CD14-positive monocyte (primary cell): Measurements from ENCODE around the gene GCK. TPM values are rescaled to one million over a fixed set of nuclear protein-coding genes. Genes with fewer than 3 reads are reported as not detected.

Experiments used
- DNase-seq, 3 donors: peaks; one replicate each; pipeline ENCODE4 v3.0.0-alpha.2; 2011 to 2022
- H2AFZ ChIP-seq: 2 replicates; pipeline ENCODE4 v1.6.0; 2012; ENCODE audit warnings: mild to moderate bottlenecking, low read depth, low read length, inconsistent platforms; ENCODE audit not compliant: insufficient read depth, poor library complexity, severe bottlenecking
- H3K27ac ChIP-seq, 2 donors: 1 replicate in 1 of 2; 2 replicates in 1 of 2; pipeline ENCODE4 v1.5.1; 2012 to 2013; ENCODE audit warnings: low read length in 2 of 2, control low read depth in 1 of 2, inconsistent platforms in 1 of 2, low read depth in 1 of 2, mild to moderate bottlenecking in 1 of 2
- H3K27me3 ChIP-seq, 2 donors: one replicate each; pipeline versions ENCODE4 v1.6.0 to v1.6.1; 2011 to 2013; ENCODE audit warnings: low read length in 2 of 2; ENCODE audit not compliant: control insufficient read depth in 2 of 2, insufficient read depth in 2 of 2
- H3K36me3 ChIP-seq, 2 donors: replicated peaks in 1 of 2; 1 replicate in 1 of 2; 2 replicates in 1 of 2; pipeline versions ENCODE4 v1.5.1 to v1.6.1; 2012 to 2013; ENCODE audit warnings: low read length in 2 of 2, control low read depth in 1 of 2, inconsistent platforms in 1 of 2, mild to moderate bottlenecking in 1 of 2; ENCODE audit not compliant: insufficient read depth in 2 of 2, control insufficient read depth in 1 of 2
- H3K4me1 ChIP-seq, 2 donors: 1 replicate in 1 of 2; 2 replicates in 1 of 2; pipeline versions ENCODE4 v1.5.1 to v1.6.1; 2012 to 2013; ENCODE audit warnings: low read length in 2 of 2, control low read depth in 1 of 2, inconsistent platforms in 1 of 2, mild to moderate bottlenecking in 1 of 2, moderate library complexity in 1 of 2; ENCODE audit not compliant: insufficient read depth in 2 of 2, control insufficient read depth in 1 of 2
- H3K4me2 ChIP-seq: replicated peaks from 2 replicates; pipeline ENCODE3; 2012; ENCODE audit warnings: low read length, moderate library complexity, mild to moderate bottlenecking; ENCODE audit not compliant: poor library complexity, severe bottlenecking; ENCODE audit errors: extremely low read depth
- H3K4me3 ChIP-seq, 3 experiments: fragments of 200-600 bp in 1 of 3; sonication (generic) in 1 of 3; replicated peaks in 1 of 3; 1 replicate in 2 of 3; 2 replicates in 1 of 3; pipeline ENCODE4 v1.5.1; 2011 to 2013; ENCODE audit warnings: low read length in 3 of 3, mild to moderate bottlenecking in 3 of 3, control low read depth in 2 of 3, low read depth in 2 of 3, inconsistent platforms in 1 of 3, moderate library complexity in 1 of 3
- H3K79me2 ChIP-seq: 2 replicates; pipeline ENCODE4 v1.6.0; 2012; ENCODE audit warnings: mild to moderate bottlenecking, control low read depth, inconsistent platforms, low read length, moderate library complexity; ENCODE audit not compliant: insufficient read depth
- H3K9ac ChIP-seq: 2 replicates; pipeline ENCODE4 v1.6.0; 2017; ENCODE audit warnings: low read length, mild to moderate bottlenecking; ENCODE audit not compliant: insufficient read depth, poor library complexity, severe bottlenecking
- H3K9me3 ChIP-seq, 2 donors: replicated peaks in 1 of 2; 1 replicate in 1 of 2; 2 replicates in 1 of 2; pipeline versions ENCODE4 v1.5.1 to v1.6.1; 2012 to 2013; ENCODE audit warnings: low read length in 2 of 2, control low read depth in 1 of 2; ENCODE audit not compliant: control insufficient read depth in 1 of 2, insufficient read depth in 1 of 2
- H4K20me1 ChIP-seq: 2 replicates; pipeline ENCODE4 v1.6.0; 2012; ENCODE audit warnings: mild to moderate bottlenecking, low read length, control low read depth, moderate library complexity; ENCODE audit not compliant: insufficient read depth
- H3K27ac Mint-ChIP-seq, 7 donors: one replicate each; pipeline ENCODE4 v1.8.0; 2020; ENCODE audit warnings: mild to moderate bottlenecking in 7 of 7, mixed read lengths in 7 of 7, moderate library complexity in 6 of 7, inconsistent platforms in 2 of 7
- H3K27me3 Mint-ChIP-seq, 3 donors: one replicate each; pipeline ENCODE4 v1.8.0; 2021 to 2022; ENCODE audit warnings: low read depth in 3 of 3, mild to moderate bottlenecking in 3 of 3, mixed read lengths in 3 of 3, moderate library complexity in 3 of 3, inconsistent platforms in 1 of 3
- H3K36me3 Mint-ChIP-seq, 2 donors: one replicate each; pipeline ENCODE4 v1.8.0; 2020; ENCODE audit warnings: mixed read lengths in 2 of 2, inconsistent platforms in 1 of 2, mild to moderate bottlenecking in 1 of 2
- H3K4me1 Mint-ChIP-seq: one replicate; pipeline ENCODE4 v1.8.0; 2020; ENCODE audit warnings: mild to moderate bottlenecking, mixed read lengths
- H3K4me3 Mint-ChIP-seq, 2 donors: one replicate each; pipeline ENCODE4 v1.8.0; 2020; ENCODE audit warnings: mild to moderate bottlenecking in 2 of 2, mixed read lengths in 2 of 2, moderate library complexity in 1 of 2
- H3K9me3 Mint-ChIP-seq, 7 donors: one replicate each; pipeline ENCODE4 v1.8.0; 2020 to 2022; ENCODE audit warnings: mixed read lengths in 7 of 7, mild to moderate bottlenecking in 6 of 7, moderate library complexity in 6 of 7, inconsistent platforms in 2 of 7
- WGBS: methylation state at CpG from one replicate; pipeline ENCODE4 v1.1.5; 2013; ENCODE audit warnings: missing lambda C conversion rate; ENCODE audit not compliant: insufficient coverage; 5-methylcytosine and 5-hydroxymethylcytosine counted together
- intact Hi-C, 2 donors: fragments of 100-400 bp; cut with micrococcal nuclease; formaldehyde crosslinking; loops; one replicate each; pipeline versions ENCODE4 v1.15.0 to v1.15.1; 2023
- polyA plus RNA-seq, 3 donors: library from polyadenylated mRNA; depleted of rRNA in 1 of 3; unstranded in 2 of 3; stranded (reverse) in 1 of 3; fragments of 300-500 nt in 2 of 3; fragments of >200 nt in 1 of 3; fragmentation: Illumina TruSeq in 2 of 3; gene quantifications; 1 replicate in 2 of 3; 2 replicates in 1 of 3; pipeline ENCODE4 v1.2.3, GENCODE V29; 2012 to 2021
- TF ChIP-seq, protein P1 (sequence below): fragments of 200-600 bp; IDR thresholded peaks from one replicate; pipeline ENCODE4 v1.8.0; 2022; ENCODE audit warnings: antibody characterized with exemption, mild to moderate bottlenecking

GCK gene
- polyA plus RNA-seq, 3 donors = not detected

DNA sequence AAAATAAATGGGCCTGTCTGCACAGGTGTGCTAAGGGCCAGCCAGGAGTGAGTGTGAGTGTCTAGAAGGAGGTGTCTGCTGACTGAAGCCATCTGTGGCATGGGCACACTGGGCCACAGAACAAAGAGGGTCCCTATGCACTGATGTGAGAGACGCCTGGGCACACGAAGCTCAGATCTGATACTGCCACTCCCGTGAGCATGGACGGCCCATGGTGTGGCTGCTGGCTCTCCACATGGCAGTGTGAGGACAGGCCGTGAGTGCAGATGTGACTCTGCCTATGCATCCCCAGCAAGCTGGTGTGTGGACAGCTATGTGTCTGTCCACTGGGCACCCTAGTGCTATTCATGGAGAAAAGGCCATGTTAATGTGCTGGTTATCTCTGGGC lies 35.3 kb downstream of the GCK start:
- no peaks in the 10 kb centered on the region for H3K27me3 ChIP-seq
- H3K4me2 ChIP-seq = no peak overlapping the region
- no peak for DNase-seq
- intact Hi-C loops = no loop called here
- Mint-ChIP-seq H3K27ac (peak overlapping the region in 1 of 7 donors; percentile 24), H3K4me3 (no peak overlapping the region), H3K36me3 (no peaks in the 10 kb centered on the region), H3K27me3 (peaks cover 0 to 2% (median 0%) of the 10 kb centered on the region in 3 donors), H3K9me3 (no peaks in the 10 kb centered on the region), H3K4me1 (no peaks in the 10 kb centered on the region)
- no peaks in the 10 kb centered on the region for H3K4me1 ChIP-seq
- no peaks in the 10 kb centered on the region for H3K36me3 ChIP-seq
- H3K4me3 ChIP-seq = no peak overlapping the region
- no peak overlapping the region for H2AFZ ChIP-seq
- no peak overlapping the region for H3K27ac ChIP-seq
- H4K20me1 ChIP-seq = no peaks in the 10 kb centered on the region
- TF ChIP-seq, protein P1, sequence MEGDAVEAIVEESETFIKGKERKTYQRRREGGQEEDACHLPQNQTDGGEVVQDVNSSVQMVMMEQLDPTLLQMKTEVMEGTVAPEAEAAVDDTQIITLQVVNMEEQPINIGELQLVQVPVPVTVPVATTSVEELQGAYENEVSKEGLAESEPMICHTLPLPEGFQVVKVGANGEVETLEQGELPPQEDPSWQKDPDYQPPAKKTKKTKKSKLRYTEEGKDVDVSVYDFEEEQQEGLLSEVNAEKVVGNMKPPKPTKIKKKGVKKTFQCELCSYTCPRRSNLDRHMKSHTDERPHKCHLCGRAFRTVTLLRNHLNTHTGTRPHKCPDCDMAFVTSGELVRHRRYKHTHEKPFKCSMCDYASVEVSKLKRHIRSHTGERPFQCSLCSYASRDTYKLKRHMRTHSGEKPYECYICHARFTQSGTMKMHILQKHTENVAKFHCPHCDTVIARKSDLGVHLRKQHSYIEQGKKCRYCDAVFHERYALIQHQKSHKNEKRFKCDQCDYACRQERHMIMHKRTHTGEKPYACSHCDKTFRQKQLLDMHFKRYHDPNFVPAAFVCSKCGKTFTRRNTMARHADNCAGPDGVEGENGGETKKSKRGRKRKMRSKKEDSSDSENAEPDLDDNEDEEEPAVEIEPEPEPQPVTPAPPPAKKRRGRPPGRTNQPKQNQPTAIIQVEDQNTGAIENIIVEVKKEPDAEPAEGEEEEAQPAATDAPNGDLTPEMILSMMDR = no peak
- no peaks in the 10 kb centered on the region for H3K79me2 ChIP-seq
- H3K9ac ChIP-seq = no peak overlapping the region
- no peaks in the 10 kb centered on the region for H3K9me3 ChIP-seq
- WGBS = 95% methylated on average over 5 of the region's 5 CpGs

DNA sequence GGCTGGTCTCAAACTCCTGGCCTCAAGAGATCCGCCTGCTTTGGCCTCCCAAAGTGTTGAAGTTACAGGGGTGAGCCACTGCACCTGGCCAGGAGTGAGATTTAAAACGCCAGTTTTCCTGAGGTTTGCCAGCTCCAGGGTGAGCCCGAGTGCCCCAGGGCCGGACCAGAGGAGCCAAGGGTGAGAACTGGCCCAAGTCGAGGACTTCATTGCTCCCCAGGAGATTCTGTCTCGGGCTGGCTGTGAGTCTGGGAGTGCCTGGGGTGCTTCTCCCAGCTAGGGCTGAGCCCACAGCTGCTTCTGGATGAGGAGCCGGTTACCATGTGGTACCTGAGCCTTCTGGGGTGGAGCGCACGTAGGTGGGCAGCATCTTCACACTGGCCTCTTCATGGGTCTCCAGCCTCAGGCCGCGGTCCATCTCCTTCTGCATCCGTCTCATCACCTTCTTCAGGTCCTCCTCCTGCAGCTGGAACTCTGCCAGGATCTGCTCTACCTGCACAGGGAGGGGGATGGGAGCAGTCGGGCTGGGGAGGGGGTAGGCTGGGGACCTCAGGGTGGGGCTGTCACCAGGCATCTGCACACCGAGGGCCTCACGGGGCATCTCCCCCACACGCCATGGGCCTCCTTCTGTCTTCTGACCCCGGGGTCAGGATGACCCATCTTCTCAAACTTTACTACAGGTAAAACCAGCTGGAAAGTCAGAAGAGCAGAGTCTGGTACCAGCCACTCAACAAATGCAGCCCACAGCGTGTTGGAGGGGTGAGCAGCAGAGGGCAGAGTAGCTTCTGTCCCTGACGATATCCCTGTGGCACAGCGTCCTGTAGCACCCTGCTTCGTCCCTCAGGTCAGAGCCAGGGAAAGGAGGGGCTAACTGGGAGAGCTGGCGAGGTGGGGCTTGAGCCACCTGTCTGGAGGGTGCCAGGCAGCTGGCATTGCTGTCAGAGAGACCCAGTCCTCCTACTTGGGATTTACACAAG lies 36.0 kb downstream of the GCK start:
- no peaks in the 10 kb centered on the region for H3K9me3 Mint-ChIP-seq
- Histone ChIP-seq H3K4me3 (no peak overlapping the region), H3K4me1 (no peaks in the 10 kb centered on the region), H3K9ac (no peak overlapping the region), H3K4me2 (no peak overlapping the region), H3K9me3 (no peaks in the 10 kb centered on the region), H3K79me2 (no peaks in the 10 kb centered on the region), H3K27me3 (no peaks in the 10 kb centered on the region), H4K20me1 (no peaks in the 10 kb centered on the region), H3K27ac (no peak overlapping the region), H3K36me3 (no peaks in the 10 kb centered on the region), H2AFZ (no peak overlapping the region)
- H3K36me3 Mint-ChIP-seq = no peaks in the 10 kb centered on the region
- H3K4me3 Mint-ChIP-seq = no peak overlapping the region
- peaks cover 0 to 2% (median under 1%) of the 10 kb centered on the region in 3 donors for H3K27me3 Mint-ChIP-seq
- H3K4me1 Mint-ChIP-seq = no peaks in the 10 kb centered on the region
- H3K27ac Mint-ChIP-seq = no peak overlapping the region
- intact Hi-C loops = no loop called here
- WGBS = 97% methylated on average over 16 of the region's 22 CpGs
- TF ChIP-seq, protein P1 = no peak
- no peak for DNase-seq
